Measurements from ENCODE around the gene SLCO3A1. TPM values are rescaled to one million over a fixed set of nuclear protein-coding genes. Genes with fewer than 3 reads are reported as not detected.
"Not testable (repeated sequence)": the region's sequence is repeated elsewhere in the genome, so short reads cannot be mapped to it uniquely, and the experiment has no call there.

Gene SLCO3A1
- total RNA-seq, 1 experiment from 2014 or later, result 5.9 TPM

GRCh38 chr15:92205255-92205739, 351.8 kb downstream of the SLCO3A1 start:
- no peak for DNase-seq (ENCODE audit: low read depth)

- not testable (repeated sequence) for DNase-seq (ENCODE audit: low read depth)
Measured at GRCh38 chr15:92207601-92208000, 354.1 kb downstream of the SLCO3A1 start.

Measured in M059J (cell line).